LNCaP clone FGC (cell line): Measurements from ENCODE around the gene SMYD3.

ENCODE experiments used
- DNase-seq: peaks from one replicate; pipeline ENCODE4 v3.0.0-alpha.2; 2011; ENCODE audit warnings: low read depth
- H3K4me3 ChIP-seq: 2 replicates; pipeline ENCODE4 v1.5.1; 2011; ENCODE audit warnings: mild to moderate bottlenecking, low read depth, low read length, control low read depth
- CTCF ChIP-seq: IDR thresholded peaks from 2 replicates; pipeline ENCODE4 v1.5.1; 2012; ENCODE audit warnings: mild to moderate bottlenecking; ENCODE audit not compliant: control insufficient read depth, insufficient read depth; ENCODE audit errors: extremely low read depth

Gene SMYD3

GRCh38 chr1:246245541-246245940 lies 261.5 kb downstream of the SMYD3 start:
- no peak for TF ChIP-seq CTCF
- DNase-seq = no peak
- H3K4me3 ChIP-seq = no peak overlapping the region

- TF ChIP-seq CTCF = no peak
- no peak overlapping the region for H3K4me3 ChIP-seq
- no peak for DNase-seq
These were observed 275.0 kb downstream of the SMYD3 start for GRCh38 chr1:246232126-246232525.

GRCh38 chr1:246226041-246226440 lies 281.0 kb downstream of the SMYD3 start:
- no peak for TF ChIP-seq CTCF
- DNase-seq = no peak
- H3K4me3 ChIP-seq = no peak overlapping the region

- DNase-seq = no peak
- no peak for TF ChIP-seq CTCF
- H3K4me3 ChIP-seq = no peak overlapping the region
These were observed 285.4 kb downstream of the SMYD3 start for GRCh38 chr1:246221485-246222255.

GRCh38 chr1:246220495-246221065 lies 286.5 kb downstream of the SMYD3 start:
- H3K4me3 ChIP-seq = no peak overlapping the region
- no peak for DNase-seq
- no peak for TF ChIP-seq CTCF

GRCh38 chr1:246219508-246220030 lies 287.5 kb downstream of the SMYD3 start:
- H3K4me3 ChIP-seq = no peak overlapping the region
- TF ChIP-seq CTCF = no peak
- no peak for DNase-seq
